ENCODE measurements around the gene TXNDC5.

DNA sequence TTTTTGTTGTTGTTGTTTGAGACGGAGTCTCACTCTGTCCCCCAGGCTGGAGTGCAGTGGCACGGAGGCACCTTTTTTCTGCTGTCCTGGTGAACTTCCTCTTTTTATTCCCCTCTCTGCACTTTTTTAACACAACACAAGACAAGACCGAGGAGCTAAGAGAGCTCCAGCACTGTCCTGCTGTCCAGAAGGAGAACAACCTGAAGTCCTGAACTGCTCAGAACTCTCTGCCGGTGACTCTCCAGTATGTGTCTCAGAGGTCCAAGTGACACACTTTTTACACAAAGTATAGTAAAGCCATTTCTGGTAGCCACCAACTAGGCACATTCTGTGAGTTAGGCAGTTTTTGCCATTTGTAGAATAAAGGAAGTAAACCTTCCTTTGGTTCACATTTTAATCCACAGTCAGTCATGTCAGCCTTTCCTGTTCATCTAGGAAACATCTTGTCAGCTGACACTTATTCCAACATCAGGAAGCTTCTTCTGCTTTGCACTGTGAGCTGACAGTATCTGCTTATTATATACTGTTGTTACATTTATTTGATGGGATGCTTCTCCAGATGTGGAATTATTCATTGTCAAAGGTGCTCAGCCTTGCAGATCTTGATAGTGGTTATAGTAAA lies 28.1 kb upstream of the TXNDC5 start:
- TF ChIP-seq, protein P1, sequence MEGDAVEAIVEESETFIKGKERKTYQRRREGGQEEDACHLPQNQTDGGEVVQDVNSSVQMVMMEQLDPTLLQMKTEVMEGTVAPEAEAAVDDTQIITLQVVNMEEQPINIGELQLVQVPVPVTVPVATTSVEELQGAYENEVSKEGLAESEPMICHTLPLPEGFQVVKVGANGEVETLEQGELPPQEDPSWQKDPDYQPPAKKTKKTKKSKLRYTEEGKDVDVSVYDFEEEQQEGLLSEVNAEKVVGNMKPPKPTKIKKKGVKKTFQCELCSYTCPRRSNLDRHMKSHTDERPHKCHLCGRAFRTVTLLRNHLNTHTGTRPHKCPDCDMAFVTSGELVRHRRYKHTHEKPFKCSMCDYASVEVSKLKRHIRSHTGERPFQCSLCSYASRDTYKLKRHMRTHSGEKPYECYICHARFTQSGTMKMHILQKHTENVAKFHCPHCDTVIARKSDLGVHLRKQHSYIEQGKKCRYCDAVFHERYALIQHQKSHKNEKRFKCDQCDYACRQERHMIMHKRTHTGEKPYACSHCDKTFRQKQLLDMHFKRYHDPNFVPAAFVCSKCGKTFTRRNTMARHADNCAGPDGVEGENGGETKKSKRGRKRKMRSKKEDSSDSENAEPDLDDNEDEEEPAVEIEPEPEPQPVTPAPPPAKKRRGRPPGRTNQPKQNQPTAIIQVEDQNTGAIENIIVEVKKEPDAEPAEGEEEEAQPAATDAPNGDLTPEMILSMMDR (IDR thresholded peaks at IDR 0.05): no peak
- no peak for TF ChIP-seq POLR2A (IDR thresholded peaks at IDR 0.05)

Data from thyroid gland (tissue), 4 donors.